Sciatic nerve (tissue), 2 donors: ENCODE measurements around the gene HLX. TPM values are rescaled to one million over a fixed set of nuclear protein-coding genes. Genes with fewer than 3 reads are reported as not detected.

Source experiments
- ATAC-seq: fragments of 200-7000 bp; cut with Tn5 transposase; one replicate; pipeline ENCODE4 v1.9.1; 2020; ENCODE audit warnings: mild to moderate bottlenecking, moderate library complexity
- DNase-seq: peaks from one replicate; pipeline ENCODE4 v3.0.0-alpha.2; 2020; ENCODE audit warnings: low spot score
- intact Hi-C: fragments of 100-400 bp; cut with DNase I; formaldehyde crosslinking; loops from one replicate; pipeline ENCODE4 v1.14.2; 2022
- total RNA-seq: library from RNA; stranded (reverse); fragmentation: NEBNext Ultra II Directional; extraction: Animal tissue kit (Norgen Biotek cat#: 25700); gene quantifications from one replicate; pipeline ENCODE4 v1.2.1, GENCODE V29; 2021
- donor health status: DM: no; HTN: no; CAD: no.
- donor health status: DM: no; HTN: no; CAD: no.

Gene HLX
- total RNA-seq, 1 donor from 2014 or later, result 28.8 TPM

DNA sequence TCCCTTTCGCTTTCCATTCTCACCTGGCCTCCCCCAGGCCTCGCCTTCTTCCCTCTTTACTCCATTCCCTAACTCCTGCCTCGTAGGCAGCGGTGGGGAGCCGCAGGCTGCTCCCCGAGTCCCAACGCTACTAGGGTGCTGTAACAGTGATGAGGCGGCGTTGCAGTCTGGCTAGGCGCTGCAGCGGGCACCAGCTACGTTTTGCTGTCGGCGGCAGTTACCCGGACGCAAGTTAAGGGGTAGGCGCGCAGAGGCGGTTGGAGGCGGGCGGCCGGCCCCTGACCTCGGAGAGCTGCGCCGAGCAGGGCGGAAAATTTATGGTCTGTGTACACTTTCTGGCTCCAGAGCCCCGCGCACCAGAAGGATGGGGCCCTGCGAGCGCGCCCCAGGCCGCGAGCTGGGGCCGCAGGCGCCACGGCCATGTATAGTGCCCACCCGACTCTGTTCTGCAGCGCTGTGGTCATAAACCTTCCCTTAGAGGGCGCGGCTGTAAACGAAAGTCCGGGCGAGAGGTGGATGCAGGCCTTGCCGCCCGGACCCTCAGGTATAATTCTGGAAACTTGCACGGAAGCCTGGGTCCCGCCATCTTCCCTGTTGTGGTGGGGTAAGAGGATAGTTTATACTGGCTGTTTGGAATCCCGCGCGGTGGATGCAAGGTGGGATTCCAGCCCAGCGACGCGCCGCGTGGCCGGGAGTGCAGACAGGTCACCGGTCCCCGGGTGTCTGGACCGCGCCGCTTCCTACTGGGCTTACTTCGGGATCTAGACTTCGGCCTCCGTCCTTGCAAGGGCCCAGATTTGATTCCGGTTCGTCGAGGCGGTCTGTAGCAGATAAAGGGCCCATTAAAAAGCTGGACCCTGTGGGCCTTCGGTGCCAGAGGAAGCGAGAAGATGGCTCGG is 15.0 kb downstream of the HLX start:
- DNase-seq (no peak), ATAC-seq (no peak)
- intact Hi-C loops, result no loop called here

DNA sequence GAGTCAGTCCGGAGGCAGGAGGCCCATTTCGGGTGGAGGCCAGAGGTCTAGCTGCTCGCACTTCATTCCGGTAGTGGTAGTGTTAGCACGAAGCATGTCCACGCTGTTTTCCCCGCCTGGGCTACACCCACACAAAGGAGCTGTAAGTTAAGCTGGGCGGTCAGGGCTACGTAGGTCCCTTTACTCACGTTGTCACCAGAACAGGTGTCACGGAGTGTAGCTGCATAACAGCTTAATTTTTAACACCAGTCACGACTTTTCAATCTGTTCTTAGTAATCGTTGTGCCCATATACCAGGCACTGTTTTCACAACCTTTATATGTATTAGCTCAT is 15.6 kb downstream of the HLX start:
- ATAC-seq (no peak), DNase-seq (no peak)
- intact Hi-C loops, result no loop called here

DNA sequence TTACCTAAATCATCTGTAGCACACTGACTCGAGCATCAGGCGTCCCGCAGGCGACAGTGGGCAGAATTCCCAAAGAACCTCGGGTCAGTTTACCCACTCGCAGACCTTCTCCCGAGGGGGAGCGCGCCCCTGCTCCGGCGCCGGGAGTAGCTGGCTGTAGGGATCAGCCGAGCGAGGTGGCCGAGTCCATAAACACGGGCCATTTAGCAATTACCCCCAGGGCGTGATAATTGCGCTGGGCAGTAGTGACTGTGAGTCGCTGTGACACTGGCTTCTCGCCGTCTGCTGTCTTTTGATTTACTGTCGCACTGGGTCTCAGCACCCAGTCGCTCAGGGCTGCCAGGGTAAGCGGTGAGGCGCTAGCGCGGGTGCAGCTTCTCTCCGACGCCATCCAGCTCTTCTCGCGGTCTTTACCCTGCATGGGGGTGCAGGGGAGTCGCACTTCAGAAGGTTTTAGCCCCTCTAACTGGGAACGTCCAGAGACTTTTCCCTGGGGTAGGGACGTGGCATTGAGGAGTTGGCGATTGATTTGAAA is 16.2 kb downstream of the HLX start:
- DNase-seq (no peak), ATAC-seq (no peak)
- intact Hi-C loops, result no loop called here

DNA sequence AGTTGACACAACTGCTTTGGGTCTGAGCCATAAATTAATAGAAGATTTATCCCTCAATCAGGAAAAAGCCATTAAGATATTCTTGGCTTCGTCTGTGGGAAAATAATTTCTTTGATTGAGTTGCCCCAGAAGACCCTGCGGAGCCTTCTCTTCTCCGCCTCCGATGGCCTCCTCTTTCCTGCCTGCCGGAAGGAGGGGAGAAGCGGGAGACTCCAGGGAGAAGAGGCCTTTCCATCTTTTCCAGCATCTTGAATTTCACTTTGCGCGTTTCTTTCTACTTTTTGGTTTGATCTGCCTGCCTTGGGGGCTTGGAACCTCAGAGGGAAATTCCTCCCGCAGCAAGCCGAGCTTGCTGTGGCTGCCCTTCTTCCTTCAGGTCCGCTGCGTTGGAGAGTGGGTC is 16.8 kb downstream of the HLX start:
- DNase-seq, result no peak
- peak; percentile 51 for ATAC-seq
- intact Hi-C loops, result no loop called here

DNA sequence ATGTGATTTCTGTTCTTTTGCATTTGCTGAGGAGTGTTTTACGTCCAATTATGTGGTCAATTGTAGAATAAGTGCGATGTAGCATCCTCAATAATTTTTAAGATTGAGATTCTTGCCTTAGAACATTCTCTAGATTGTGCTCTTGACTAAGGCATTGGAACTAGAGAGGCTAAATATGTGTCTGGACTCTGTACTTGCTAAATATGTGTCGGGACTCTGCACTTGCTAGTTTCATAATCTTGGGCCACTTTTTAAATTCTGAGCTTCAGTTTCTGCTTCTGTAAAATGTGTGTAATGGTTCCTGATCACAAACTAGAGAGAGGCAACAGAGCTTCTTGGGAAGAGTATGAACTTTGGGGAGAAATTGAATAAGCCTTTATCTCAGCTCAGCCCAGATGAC is 21.6 kb downstream of the HLX start:
- no peak for DNase-seq
- intact Hi-C loops, result no loop called here

DNA sequence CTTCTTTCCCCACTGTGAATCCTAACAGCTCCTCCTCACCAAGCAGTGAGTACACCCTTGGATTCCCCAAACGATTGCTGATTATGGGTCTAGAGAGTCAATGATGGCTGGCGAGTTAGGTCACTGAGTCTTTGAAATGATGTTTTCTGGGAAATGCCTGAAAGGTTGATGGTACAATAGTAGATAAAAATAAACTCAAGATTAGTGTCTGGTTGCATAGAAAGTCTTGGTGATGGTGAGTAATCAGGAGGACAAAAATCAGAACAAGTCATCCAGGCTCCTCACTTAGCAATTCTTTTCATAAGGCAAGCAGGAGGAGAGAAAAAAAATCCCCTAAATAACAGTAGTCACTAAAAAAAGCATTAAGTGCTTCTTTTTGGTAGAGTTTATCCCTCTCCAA is 22.6 kb downstream of the HLX start:
- no peak for ATAC-seq
- no peak for DNase-seq
- intact Hi-C loops, result no loop called here

More for the DNA sequence above, 21.6 kb downstream of the HLX start:
- ATAC-seq, result no peak

DNA sequence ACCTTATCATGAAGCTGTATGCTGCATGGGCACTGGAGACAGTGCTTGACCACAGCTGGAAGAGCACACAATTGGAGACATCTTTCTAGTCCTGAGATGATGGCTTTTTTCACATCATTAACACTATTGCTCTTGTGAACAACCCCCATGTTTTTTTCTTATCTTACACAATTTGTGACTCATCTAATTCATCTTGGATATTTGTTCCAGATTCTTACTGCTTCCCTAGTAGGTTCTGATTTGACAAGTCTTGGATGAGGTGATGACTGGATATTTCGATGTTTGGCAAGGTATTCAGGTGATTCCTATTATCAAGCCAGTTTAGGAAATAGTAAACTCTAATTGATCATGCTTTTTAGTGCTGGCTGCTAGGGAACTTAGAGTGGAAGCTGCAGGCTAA is 23.7 kb downstream of the HLX start:
- intact Hi-C loops, result no loop called here

DNA sequence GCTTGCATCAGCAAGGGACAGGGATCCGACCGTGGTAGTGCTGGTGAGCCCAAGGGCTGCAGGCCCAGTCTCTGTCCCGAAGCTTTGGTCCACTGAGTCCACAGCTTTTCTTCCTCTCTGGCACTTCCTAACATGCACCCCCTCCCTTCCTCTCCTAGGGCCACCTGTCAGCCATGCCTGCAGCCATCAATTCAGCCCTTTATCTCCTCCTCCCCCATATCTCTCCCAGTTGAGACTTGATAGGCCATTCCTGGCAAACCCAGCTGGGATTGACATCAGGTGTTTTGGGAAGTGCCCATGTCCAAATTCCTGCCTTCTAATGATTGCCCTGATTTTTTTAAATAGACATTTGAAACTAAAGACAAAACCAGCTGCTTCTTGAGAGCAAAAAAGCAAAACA is 25.6 kb downstream of the HLX start:
- ATAC-seq (no peak), DNase-seq (no peak)
- intact Hi-C loops, result no loop called here

More for the DNA sequence above, 23.7 kb downstream of the HLX start:
- no peak for DNase-seq
- ATAC-seq, result no peak

DNA sequence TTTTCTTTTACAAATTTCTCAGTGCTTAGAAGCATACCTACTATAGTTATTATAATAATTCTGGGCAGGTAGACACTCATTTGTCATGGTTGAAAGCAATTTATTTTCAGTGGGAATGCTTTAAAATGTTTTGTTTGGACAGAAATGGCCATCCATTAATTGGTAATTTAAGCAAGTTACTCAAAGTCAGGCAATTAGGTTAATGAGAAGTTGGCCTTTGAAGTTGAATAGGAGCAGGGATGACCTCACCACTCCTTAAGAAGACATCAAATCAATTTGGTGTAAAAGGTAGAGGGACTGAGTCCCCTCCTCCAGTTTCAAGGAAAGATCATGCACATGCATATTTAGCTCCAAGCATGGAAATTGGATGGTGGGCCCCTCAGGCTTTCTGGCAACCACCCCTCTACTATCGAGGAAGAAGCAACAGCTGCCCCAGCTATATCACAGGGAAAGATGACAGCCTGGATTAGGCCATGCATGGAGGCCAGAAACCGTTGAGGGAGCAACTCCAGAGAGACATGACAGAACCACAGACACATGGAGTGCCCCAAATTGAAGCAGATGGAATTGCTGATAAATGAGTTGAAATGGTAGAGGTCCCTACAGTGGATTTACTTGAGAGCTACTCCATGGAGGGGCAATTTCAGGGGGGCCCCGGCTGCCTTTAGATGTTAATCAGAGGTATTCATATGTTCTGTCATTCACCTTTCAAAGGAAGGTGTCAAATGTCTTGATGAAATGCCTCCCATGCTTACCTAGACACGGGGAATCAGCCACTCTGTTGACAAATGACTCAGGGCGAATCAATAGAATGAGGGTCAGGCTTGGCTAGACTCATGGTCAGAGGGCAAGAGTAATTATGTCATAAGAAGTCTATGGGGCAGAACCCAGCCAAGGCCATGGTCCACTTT is 26.7 kb downstream of the HLX start:
- intact Hi-C loops, result no loop called here
- ATAC-seq, result no peak
- no peak for DNase-seq

DNA sequence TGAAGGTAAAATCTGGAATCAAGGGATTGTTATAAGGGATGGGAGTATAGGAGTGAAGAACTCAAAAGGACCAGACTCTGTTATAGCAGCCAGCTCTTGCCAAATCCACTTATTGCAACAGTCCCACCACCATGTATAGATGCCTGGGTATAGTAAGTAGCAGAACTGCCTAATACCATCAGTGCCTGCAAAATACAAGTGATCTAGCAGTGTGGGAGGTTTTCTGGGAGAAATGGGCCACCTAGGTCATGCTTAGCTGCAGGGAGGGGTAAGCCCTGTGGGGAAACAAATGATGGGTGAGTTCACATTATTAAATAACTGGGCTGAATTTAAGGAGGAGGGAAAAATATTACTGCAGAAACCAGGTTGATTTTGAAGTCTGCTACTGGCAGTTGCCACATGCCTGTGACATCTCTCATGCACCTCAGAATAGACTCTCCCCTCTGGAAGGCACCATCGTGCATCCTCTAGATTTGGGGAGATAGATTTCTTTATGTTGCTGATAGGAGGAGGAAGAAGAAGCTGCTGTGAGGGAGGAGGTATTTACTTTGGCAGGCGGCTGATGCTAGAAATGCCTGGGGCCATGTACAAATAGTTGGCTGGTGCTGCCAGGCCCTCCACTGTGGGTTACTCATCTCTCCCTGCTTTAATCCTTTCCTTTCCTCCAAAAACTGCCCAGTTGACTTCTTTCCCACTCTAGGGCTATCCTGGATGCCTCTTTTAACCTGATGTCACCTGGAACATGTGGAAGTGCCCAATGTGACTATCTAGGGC is 27.5 kb downstream of the HLX start:
- intact Hi-C loops, result no loop called here
- no peak for ATAC-seq
- no peak for DNase-seq

DNA sequence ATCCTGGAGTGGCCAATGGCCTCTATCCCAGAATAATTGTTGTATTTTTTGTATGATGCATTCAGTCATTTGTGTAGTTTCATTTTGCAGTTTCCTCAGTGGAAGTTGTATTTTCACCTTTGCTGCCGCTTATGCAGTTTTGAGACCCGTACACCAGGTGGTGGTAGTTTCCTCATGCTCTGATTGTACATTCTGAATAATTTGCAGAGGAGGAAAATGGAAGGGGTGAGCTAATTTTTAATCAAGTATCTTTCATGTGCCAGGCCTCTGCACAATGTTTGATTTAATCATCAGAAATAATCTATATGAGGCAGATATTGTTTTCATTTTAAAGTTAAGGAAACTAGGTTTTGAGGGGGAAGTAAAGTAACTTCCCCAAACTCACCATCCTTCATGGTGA is 29.5 kb downstream of the HLX start:
- ATAC-seq (no peak), DNase-seq (no peak)

DNA sequence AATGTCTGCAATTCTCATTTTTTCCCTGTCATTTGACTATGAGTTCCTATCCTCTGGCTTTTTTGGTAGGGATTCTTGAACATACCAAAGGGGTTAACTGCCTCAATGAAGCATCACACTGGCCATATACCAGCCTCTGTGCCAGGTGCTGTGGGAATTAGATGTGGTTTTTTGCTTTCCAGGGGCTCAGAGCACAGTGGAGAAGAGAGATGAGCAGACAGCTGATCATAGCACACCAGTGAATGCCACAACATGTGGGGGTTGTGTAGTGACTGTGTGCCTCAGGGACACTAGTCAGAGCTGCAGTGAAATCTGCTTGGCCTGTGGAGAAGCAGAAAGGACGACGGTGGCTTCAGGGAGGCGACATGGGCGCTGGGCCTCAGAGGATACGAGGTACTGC is 30.8 kb downstream of the HLX start:
- intact Hi-C loops, result no loop called here
- DNase-seq (no peak), ATAC-seq (no peak)

More for the DNA sequence above, 29.5 kb downstream of the HLX start:
- intact Hi-C loops, result no loop called here

DNA sequence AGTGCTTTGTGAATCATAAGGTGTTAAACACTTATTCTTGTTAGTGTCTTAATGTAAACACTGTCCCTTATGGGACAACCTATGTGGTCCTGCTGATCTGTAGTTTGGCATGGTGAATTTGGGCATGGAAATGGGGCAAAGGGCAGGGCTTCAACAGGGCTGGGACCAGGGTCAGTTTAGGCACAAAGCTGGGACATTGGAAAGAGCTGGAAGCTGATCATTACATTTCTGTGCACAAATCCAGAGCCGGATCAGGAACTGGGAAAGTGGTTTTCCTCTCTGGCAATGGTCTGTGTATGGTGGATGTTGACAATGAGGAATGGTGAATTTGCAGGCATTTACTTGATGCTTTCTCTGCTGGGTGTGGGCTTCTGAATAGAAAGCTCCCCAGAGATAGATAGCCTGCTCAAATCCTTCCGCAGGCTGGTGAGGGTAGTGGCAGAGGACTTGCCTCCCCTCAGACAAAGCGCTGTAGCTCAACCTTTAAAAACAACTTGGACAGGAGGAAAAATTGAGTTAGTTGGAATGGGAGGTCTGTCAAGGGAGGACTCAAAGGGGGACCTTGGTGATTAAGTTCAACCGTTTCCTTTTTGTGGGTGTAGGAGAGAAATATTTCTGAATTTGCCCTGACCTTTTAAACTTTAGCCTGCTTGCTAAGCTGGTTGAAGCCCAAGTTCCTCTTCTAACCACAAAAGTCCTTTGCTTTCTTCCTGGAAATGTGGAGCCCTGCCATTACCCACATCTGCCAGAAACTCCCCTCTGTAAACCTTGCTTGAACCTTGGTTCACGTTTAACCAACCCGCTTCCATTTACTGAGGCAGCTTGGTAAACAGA is 35.3 kb downstream of the HLX start:
- ATAC-seq, result peak; percentile 80
- intact Hi-C loops, result no loop called here
- no peak for DNase-seq

DNA sequence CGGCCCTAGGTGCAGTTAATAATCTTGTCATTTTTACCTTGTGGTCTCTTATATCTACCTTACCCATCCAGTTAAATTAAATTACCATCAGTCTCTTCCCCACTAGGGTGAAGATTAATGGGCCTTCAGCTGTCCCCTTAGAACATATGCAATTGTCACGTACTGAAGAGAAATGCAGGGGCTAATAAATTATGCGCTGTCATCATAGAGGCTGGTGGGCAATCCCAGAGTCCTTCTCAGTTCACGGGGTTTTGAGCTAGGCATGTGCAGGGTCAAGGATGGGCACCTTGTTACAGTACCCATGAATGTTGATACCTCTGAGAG is 35.8 kb downstream of the HLX start:
- intact Hi-C loops, result no loop called here

DNA sequence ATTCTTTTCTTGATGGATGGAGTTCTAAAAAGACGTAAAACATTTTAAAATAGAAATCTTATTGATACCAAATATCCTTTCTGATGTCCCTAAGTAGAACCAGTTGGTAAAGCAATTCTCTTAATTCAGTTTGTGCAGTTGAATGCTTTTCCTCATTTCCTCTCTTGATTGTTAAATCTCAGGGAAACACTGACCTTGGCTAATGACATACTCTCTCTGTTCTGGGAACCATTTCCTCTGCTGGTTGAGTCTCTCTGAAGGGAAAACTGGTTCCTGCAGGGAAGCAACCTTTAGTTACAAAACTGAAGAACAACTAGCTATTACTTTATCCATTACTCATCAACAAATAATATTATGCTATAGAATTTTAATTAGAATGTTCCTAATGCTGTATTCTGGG is 36.7 kb downstream of the HLX start:
- no peak for DNase-seq
- ATAC-seq, result no peak
- intact Hi-C loops, result no loop called here

More for the DNA sequence above, 35.8 kb downstream of the HLX start:
- no peak for ATAC-seq
- DNase-seq, result no peak

DNA sequence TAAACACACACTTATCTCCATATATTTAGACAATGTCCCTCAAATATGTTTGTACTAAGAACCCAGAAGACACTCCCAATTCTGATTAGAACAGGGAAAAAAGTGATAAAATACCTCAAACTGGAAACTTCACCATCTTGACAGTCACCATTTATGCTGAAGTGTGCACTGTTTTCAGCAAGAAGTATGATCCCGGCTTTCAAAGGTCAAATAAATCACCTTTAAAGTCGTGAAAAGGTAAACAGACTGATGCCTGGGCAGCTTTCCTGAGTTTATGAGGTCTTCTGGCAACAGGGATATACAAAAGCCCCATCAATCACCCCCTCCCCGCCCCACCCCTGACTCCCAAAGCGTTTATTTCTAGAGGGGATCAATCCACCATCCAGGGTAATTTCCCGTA is 37.9 kb downstream of the HLX start:
- intact Hi-C loops, result no loop called here
- DNase-seq (no peak), ATAC-seq (no peak)

DNA sequence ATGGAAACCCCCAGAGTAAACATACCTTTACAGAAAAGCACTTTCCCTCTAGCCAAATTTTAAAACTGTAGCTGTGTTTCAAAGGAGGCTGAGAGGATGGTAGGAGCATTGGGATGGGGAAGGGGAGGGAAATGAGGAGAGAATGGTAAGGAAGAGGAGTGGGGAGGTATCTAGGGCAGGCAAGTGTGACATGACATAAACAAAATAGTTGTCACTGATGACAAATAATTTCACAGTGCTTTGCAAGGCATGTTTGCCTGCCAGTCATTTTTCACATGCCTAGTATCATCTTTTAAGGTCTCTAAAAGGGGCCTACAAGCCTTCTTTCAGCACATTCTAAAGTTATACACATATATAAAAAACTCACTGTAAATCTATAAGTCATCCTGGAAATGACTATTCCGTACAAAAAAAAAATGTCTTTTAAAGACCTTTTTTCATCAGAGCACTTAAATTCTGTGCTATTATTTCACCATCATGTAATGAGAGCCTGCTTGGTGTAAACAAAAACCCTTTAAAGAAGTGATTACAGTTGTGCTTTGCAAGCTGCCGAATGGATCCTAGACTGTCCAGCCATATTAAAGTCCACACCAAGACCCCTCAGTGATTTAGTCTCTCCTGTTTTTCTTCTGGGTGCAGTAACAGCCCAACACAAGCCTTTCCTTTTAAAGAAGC is 38.4 kb downstream of the HLX start:
- ATAC-seq (no peak), DNase-seq (no peak)
- intact Hi-C loops, result no loop called here
